Omental fat pad (tissue), 4 donors: ENCODE results near the gene BGN. TPM values are rescaled to one million over a fixed set of nuclear protein-coding genes. Genes with fewer than 3 reads are reported as not detected.

Experiments used
- ATAC-seq: fragments of 150-250 bp; one replicate; pipeline ENCODE4 v1.9.1; 2016; ENCODE audit warnings: mild to moderate bottlenecking, moderate library complexity; ENCODE audit not compliant: low FRiP score
- DNase-seq: peaks from one replicate; pipeline ENCODE4 v3.0.0-alpha.2; 2019; ENCODE audit warnings: low spot score
- total RNA-seq, 4 donors: library from RNA; depleted of rRNA; stranded (reverse); fragments of >200 nt; gene quantifications; one replicate each; pipeline ENCODE4 v1.1.0, GENCODE V29; 2016
- TF ChIP-seq, protein P1 (sequence below), 3 donors: fragments of 450-650 bp; IDR thresholded peaks; one replicate each; pipeline ENCODE4 v1.5.1; 2016 to 2017; ENCODE audit warnings: antibody characterized with exemption in 3 of 3, mild to moderate bottlenecking in 3 of 3, moderate library complexity in 2 of 3

The BGN gene
- total RNA-seq, 4 donors from 2014 or later = 14.9 to 40.2 (median 18.6) TPM

DNA sequence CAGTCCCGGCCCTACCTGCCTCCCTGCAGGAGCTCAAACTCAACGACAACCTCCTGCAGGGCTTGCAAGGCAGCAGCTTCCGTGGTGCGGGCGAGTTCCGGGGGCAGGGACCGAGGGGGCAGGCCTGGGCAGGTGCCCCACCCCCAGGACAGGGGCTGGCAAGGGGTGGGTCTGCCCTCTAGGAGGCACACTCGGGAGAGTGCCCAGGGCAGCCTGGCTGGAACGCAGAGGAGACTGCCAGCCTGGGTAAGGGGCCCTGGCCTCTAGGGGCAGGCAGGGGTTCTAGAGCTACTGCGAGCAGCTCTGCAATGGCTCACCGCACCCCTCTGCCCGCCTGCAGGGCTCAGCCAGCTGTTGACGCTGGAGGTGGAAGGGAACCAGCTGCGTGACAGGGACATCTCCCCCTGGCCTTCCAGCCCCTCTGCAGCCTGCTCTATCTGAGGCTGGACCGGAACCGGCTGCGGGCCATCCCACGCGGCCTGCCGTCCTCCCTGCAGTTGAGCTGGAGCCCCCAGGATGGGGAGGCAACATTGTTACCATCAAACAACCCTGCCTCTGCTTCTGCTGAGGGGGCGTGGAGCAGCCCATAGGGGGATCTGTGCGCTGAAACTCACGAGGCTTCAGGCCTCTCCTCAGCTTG is 12.3 kb upstream of the BGN start:
- TF ChIP-seq, protein P1, sequence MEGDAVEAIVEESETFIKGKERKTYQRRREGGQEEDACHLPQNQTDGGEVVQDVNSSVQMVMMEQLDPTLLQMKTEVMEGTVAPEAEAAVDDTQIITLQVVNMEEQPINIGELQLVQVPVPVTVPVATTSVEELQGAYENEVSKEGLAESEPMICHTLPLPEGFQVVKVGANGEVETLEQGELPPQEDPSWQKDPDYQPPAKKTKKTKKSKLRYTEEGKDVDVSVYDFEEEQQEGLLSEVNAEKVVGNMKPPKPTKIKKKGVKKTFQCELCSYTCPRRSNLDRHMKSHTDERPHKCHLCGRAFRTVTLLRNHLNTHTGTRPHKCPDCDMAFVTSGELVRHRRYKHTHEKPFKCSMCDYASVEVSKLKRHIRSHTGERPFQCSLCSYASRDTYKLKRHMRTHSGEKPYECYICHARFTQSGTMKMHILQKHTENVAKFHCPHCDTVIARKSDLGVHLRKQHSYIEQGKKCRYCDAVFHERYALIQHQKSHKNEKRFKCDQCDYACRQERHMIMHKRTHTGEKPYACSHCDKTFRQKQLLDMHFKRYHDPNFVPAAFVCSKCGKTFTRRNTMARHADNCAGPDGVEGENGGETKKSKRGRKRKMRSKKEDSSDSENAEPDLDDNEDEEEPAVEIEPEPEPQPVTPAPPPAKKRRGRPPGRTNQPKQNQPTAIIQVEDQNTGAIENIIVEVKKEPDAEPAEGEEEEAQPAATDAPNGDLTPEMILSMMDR (IDR thresholded peaks at IDR 0.05) = no peak
- ATAC-seq = no peak
- no peak for DNase-seq

DNA sequence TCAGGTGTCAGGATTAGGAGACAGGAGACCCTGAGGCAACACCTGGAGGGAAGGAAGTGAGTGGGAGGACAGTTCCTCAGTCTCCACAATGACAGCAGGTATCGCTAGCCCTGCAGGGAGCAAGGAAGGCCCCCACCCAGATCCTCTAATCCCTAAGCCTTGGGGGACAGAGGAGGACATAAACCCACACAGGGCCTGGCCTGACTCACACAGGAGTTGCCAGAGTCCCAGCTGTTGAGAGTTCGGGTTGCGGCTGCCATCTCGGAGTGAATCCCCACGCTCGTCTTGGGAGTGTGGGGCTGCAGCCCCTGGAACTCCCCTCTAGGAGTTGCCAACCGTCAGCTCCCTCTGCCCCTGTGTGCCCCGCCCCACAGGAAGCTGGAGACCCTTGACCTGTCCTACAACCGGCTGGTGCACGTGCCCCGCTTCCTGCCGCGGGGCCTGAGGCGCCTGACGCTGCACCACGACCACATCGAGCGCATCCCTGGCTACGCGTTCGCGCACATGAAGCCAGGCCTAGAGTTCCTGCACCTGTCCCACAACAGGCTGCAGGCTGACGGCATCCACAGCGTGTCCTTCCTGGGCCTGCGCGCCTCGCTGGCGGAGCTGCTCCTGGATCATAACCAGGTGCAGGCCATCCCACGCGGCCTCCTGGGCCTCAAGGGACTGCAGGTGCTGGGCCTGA is 9.2 kb upstream of the BGN start:
- ATAC-seq = no peak
- DNase-seq = no peak
- TF ChIP-seq, protein P1 (IDR thresholded peaks at IDR 0.05) = no peak

DNA sequence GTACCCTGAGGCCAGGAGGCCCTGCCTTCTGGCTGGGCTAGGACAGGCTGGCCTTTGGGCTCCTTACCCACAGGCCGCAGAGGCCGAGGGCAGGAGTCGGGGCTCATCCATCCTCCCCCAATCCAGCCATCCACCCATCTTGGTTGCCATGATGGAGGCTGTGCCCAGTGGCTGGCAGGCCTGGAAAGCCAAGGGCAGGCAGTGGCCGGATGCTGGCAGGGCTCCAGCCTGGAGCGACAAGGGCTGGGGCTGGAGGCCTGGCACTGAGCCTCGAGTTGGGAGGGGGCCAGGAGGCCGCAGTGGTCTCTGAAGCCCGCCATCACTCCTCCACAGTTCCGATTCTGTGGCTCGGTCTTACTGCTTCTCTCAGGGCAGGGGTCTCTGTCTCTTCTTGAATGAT is 8.6 kb upstream of the BGN start:
- TF ChIP-seq, protein P1 (IDR thresholded peaks at IDR 0.05) = no peak
- no peak for DNase-seq
- ATAC-seq = no peak

DNA sequence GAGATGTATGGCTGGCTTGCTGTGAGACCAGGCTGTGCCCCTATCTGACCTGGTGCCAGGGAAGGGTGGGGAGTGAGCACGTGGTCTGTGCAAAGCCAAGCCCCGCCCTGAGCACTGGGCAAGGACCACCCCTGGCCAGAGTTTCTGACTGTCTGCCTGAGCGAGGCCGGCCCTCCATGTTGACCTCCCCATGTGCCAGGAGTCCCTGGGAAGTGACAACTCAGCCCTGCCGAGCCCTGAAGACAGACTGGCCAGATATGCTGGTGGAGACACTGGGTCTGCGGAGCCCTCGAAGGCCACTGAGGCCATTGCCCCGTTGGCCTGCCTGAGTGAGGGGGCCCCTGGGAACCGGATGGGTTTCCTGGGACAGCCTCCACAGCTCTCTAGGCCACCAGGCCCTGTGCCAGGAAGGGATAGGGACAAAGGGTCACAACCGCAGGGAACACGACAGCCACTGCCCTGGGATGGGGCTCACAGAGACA is 7.1 kb upstream of the BGN start:
- TF ChIP-seq, protein P1 (IDR thresholded peaks at IDR 0.05) = no peak
- no peak for ATAC-seq
- DNase-seq = no peak

DNA sequence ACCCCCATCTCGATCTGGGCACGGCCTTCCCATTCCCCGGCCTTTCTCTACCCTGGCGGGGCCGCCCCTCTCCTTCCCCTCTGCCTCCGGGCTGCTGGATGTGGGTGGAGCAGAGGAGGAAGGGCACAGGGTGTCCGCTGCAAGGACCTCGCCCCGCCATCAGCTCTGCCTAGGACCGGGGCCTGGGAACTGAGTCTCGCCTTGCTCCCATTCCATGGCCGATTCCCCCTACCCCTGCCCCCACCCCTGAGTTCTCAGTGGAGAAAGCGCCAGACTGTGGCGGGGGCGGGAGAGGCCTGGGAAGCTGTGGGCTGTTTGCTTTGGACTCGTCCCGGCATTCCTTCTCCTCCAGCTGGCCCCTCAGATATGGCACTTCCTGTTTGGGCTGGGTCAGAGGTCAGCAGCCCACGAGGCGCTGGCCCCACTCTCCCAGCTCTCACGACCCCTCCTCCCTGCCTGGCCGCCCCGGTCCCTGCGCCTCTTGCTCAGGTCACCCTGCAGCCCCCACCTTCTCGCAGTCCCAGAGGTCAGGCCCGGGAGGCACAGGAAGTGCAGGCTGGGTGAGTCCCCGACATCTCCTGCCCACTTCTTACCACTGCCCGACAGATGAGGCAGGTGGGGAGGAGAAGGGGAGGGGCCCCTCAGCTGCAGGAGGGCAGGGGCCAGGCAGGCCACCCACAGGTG is 6.4 kb upstream of the BGN start:
- TF ChIP-seq, protein P1 (IDR thresholded peaks at IDR 0.05) = no peak
- ATAC-seq (no peak), DNase-seq (no peak)

DNA sequence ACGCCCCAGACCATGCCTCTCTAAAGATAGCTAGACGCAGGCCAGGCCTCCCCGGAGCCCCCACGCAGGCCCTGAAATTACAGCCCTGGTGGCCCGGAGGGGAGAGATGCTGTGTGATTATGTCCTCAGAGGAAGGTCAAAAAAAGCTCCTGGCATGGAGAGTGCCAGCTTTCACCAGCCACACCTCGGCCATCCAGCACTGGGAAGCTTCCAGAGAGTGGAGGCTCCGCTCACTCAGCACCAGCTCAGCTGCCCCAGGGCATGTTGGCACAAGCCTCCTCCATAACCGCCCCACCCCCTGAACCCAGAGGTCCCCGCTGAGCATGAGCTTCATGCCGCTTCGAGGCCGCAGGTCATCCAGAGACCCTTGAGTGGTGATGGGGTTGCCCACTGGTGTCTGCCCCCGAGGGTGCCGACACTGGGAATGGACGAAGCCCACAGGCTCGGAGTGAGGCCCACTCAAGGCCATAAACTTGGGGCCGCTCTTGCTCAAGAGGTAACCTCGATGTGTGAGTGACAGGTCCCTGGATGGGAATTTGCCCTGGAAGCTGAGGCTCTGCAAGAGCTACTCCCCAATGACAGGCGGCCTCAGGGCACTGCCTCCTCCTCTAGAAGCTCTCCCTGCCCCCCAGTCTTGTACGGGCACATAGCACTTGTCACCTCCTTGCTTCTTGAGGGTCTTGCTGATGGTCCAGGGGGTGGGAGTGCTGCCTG is 4.4 kb upstream of the BGN start:
- DNase-seq = no peak
- TF ChIP-seq, protein P1 (IDR thresholded peaks at IDR 0.05) = no peak
- ATAC-seq = no peak
